Activated naive CD4-positive, alpha-beta T cell treated with anti-CD3 and anti-CD28 coated beads, Interleukin-2, amount 50 U/mL, for 24 hours (primary cell): ENCODE measurements around the gene PRRC2B.
"Not testable (repeated sequence)": the region's sequence is repeated elsewhere in the genome, so short reads cannot be mapped to it uniquely, and the experiment has no call there.

ENCODE experiments used
- H3K27ac Mint-ChIP-seq: one replicate; pipeline ENCODE4 v1.8.0; 2021; ENCODE audit warnings: mild to moderate bottlenecking, mixed read lengths
- H3K27me3 Mint-ChIP-seq: one replicate; pipeline ENCODE4 v1.8.0; 2021; ENCODE audit warnings: mixed read lengths
- H3K36me3 Mint-ChIP-seq: one replicate; pipeline ENCODE4 v1.8.0; 2021; ENCODE audit warnings: mixed read lengths
- H3K4me1 Mint-ChIP-seq: one replicate; pipeline ENCODE4 v1.8.0; 2021; ENCODE audit warnings: mixed read lengths
- H3K4me3 Mint-ChIP-seq: one replicate; pipeline ENCODE4 v1.8.0; 2021; ENCODE audit warnings: mild to moderate bottlenecking, mixed read lengths
- H3K9me3 Mint-ChIP-seq: one replicate; pipeline ENCODE4 v1.8.0; 2021; ENCODE audit warnings: mixed read lengths

The PRRC2B gene

DNA sequence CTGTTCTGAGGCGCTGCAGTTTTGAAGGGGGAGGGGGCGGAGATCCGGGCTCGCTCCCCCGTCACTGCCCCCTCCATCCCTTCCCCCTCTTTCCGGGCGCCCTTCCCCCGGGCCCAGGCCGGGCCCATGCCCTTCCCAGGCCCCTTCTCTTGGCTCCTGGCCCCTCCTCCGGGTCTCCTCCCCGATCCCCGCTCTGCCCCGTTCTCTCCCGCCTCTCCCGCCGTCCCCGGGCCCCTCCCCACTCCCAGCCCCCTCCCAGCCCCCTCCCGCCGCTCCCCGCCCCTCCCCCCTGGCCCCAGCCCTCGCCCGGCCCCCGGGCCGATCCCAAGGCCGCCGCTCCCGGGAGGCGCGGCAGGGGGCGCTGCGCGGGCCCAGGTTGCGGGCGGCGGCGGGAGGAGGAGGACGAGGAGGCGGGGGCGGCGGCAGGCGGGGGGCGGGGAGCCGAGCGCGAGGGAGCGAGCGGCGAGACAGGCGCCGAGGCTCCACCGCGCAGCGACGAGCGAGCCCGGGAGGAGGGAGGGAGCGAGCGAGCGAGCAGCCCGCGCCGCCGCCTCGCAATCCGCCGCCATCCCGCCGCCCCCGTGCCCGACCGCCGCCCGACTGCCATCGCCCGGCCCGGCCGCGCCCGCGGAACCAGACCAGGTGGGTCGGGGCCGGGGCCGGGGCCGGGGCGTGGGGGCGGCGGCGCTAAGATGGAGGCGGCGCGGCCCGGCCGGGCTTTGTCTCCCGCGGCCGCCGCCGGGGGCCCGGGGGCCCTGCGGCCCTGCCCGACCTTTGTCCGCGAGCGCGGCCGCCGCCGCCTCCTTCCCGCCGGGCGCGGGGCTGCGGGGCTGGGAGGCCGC lies at the start of gene PRRC2B:
TSS of gene PRRC2B (plus strand) at position 465 of the 842 bp plus-strand sequence. CDS start 36,059 bp downstream, outside the sequence.
- Mint-ChIP-seq H3K36me3 (no peaks in the 10 kb centered on the region), H3K9me3 (no peaks in the 10 kb centered on the region), H3K27ac (peak within 1 kb of the TSS; percentile 92), H3K4me1 (peaks cover 49% of the 10 kb centered on the region), H3K4me3 (peak within 1 kb of the TSS; percentile 89), H3K27me3 (no peaks in the 10 kb centered on the region)

DNA sequence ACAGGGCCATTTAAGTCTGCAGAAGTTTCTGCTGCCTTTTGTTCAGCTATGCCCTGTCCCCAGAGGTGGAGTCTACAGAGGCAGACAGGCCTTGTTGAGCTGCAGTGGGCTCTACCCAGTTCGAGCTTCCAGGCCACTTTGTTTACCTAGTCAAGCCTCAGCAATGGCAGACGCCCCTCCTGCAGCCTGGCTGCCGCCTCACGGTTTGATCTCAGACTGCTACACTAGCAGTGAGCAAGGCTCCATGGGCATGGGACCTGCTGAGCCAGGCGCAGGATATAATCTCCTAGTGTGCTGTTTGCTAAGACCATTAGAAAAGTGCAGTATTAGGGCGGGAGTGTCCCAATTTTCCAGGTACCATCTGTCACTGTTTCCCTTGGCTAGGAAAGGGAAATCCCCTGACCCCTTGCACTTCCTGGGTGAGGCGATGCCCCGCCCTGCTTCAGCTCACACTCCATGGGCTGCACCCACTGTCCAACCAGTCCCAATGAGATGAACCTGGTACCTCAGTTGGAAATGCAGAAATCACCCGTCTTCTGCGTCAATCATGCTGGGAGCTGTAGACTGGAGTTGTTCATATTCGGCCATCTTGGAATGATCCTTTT lies 48.9 kb upstream of the PRRC2B start:
- H3K36me3 Mint-ChIP-seq, H3K27me3 Mint-ChIP-seq, H3K4me3 Mint-ChIP-seq, H3K4me1 Mint-ChIP-seq, H3K9me3 Mint-ChIP-seq: not testable (repeated sequence)
- H3K27ac Mint-ChIP-seq = peak overlapping the region; percentile 46

DNA sequence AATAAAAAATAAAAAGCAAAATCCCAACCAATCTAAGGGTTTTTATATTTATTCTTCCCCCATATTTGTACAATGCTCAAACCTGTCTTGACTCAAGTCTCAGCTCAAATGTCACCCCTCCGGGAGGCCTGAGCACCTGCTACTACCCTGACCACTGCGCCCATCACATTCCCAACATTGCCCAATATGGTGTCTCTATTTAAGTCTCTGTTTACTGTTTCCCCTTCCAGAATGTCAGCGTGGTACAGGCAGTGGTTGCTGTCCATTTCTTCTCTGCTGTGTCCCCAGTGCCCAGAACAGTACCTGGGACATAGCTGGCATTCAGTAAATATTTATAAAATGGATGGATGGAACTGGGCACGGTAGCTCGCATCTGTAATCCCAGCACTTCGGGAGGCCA lies 47.3 kb upstream of the PRRC2B start:
- H3K36me3 Mint-ChIP-seq = no peaks in the 10 kb centered on the region
- H3K27ac Mint-ChIP-seq = no peak overlapping the region
- H3K27me3 Mint-ChIP-seq = peaks cover 2% of the 10 kb centered on the region
- peaks cover 7% of the 10 kb centered on the region for H3K4me1 Mint-ChIP-seq
- no peak overlapping the region for H3K4me3 Mint-ChIP-seq
- no peaks in the 10 kb centered on the region for H3K9me3 Mint-ChIP-seq

- Mint-ChIP-seq H3K36me3 (no peaks in the 10 kb centered on the region), H3K4me1 (peaks cover 7% of the 10 kb centered on the region), H3K4me3 (no peak overlapping the region), H3K9me3 (no peaks in the 10 kb centered on the region), H3K27me3 (peaks cover 2% of the 10 kb centered on the region), H3K27ac (no peak overlapping the region)
Observed at GRCh38 chr9:131347376-131348020, 46.4 kb upstream of the PRRC2B start.

DNA sequence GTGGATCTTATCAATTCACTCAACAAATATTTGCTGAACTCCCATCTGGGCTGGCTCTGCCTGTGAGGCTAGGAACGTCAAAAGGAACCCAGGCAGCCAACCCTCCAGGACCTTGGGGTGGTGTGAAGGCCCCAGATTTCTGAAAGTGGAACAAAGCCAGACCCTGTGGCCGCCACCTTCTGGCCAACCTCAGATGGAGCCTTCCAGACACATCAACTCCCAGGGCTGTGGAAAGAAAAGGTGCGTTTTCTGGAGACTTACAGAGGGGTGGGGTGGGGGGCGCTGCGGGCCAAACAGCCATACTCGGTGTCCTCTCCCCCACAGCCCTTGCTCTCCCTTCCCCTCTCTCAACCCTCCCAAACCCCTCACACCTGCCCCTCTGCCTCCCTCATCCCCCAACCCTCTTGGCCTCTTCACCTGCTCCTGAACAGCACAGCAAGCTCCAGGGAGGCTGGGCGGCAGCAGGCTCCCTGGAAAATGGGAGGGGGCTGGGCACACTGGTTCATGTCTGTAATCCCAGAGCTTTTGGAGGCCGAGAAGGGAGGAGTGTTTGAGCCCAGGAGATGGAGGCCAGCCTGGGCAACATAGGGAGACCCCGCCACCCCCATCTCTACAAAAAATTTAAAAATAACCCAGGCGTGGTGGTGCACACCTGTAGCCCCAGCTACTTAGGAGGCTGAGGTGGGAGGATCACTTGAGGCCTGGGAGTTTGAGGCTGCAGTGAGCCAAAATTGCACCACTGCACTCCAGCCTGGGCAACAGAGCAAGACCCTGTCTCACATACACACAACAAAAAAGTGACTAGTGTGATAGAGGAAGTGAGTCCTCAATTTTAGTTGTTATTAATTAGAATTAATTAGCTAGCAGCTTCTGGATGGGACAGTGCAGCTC lies 45.0 kb upstream of the PRRC2B start:
- Mint-ChIP-seq H3K9me3 (no peaks in the 10 kb centered on the region), H3K4me1 (peaks cover 7% of the 10 kb centered on the region), H3K27ac (no peak overlapping the region), H3K36me3 (no peaks in the 10 kb centered on the region), H3K4me3 (no peak overlapping the region), H3K27me3 (no peaks in the 10 kb centered on the region)

- no peaks in the 10 kb centered on the region for H3K27me3 Mint-ChIP-seq
- no peak overlapping the region for H3K4me3 Mint-ChIP-seq
- no peak overlapping the region for H3K27ac Mint-ChIP-seq
- H3K9me3 Mint-ChIP-seq = no peaks in the 10 kb centered on the region
- no peaks in the 10 kb centered on the region for H3K36me3 Mint-ChIP-seq
- H3K4me1 Mint-ChIP-seq = peaks cover 7% of the 10 kb centered on the region
Observed at GRCh38 chr9:131349522-131349880, 44.4 kb upstream of the PRRC2B start.

DNA sequence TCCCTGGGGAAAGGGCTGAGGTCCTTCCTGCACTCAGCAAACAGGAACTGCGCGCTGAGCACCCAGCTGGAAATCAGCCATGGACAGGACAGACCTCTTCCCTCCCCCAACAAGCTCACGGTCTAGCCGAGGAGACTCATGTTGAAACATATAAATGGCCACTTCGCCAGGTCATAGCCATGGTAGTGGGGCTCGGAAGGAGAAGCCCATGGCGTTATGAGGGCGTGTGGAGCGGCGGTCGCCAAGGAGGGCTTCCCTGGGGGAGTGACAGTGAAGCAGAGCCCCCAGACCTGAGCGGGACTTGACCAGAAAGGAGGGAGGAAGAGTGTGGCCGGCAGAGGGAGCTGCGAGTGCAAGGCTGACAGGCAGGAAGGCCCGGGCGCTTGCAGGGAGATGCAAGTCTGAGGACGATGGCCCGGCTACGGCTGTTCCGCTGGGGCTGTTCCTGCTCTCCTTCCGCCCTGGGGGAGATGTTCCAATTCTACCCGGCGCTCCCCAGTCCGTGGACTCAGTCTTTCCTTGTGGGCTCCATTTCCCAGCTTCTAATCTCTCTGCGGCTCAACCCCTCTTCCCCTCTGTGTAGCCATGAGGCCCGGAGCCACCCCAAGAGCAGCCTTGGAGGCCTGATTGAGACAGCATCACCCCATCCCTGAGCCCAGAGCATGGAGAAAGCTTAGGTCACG lies 43.9 kb upstream of the PRRC2B start:
- H3K27me3 Mint-ChIP-seq = no peaks in the 10 kb centered on the region
- H3K9me3 Mint-ChIP-seq = no peaks in the 10 kb centered on the region
- H3K4me1 Mint-ChIP-seq = peaks cover 7% of the 10 kb centered on the region
- H3K36me3 Mint-ChIP-seq = no peaks in the 10 kb centered on the region
- H3K4me3 Mint-ChIP-seq = no peak overlapping the region
- no peak overlapping the region for H3K27ac Mint-ChIP-seq

DNA sequence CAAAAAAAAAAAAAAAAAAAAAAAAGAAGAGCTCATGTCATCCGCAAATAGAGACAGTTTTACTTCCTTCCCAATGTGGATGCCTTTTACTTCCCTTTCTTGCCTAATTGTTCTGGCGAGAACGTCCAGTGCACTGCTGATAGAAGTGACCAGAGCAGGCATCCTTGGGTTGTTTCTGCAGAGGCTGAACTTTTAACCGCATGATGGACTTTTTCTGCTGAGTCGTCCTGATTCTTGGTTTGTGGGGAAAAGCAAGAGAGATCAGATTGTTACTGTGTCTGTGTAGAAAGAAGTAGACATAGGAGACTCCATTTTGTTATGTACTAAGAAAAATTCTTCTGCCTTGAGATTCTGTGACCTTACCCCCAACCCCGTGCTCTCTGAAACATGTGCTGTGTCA lies 37.4 kb upstream of the PRRC2B start:
- H3K4me1 Mint-ChIP-seq = peaks cover 24% of the 10 kb centered on the region
- H3K27ac Mint-ChIP-seq, H3K36me3 Mint-ChIP-seq, H3K27me3 Mint-ChIP-seq, H3K4me3 Mint-ChIP-seq, H3K9me3 Mint-ChIP-seq: not testable (repeated sequence)

- Mint-ChIP-seq H3K27ac (peak overlapping the region; percentile 41), H3K27me3 (no peaks in the 10 kb centered on the region), H3K4me1 (peaks cover 33% of the 10 kb centered on the region), H3K36me3 (no peaks in the 10 kb centered on the region), H3K9me3 (no peaks in the 10 kb centered on the region), H3K4me3 (peak overlapping the region; percentile 68)
Observed at GRCh38 chr9:131358556-131358955, 35.3 kb upstream of the PRRC2B start.

DNA sequence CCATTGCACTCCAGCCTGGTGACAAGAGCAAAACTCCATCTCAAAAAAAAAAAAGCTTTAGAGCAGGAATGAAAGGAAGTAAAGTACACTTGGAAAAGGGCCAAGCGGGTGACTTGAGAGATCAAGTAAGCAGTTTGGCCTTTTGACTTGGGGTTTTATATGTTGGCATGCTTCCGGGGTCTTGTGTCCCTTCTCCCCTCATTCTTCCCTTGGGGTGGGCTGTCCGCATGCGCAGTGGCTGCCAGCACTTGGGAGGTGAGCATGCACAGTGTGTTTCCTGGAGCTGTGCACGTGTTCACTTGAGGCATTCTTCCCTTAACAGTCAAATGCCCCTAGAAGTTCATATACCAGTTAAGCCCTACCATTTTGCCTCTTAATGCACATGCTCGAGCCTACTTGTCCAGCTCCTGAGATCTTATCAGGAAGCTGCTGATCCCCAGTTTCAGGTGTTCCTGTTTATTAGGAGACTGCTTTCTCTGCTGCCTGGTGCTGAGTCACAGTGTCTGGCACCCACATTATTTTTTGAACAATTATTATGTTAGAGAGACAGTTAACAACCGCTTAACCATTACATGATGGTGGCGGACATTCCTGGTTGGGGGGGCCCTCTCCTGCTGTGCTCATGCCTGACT lies 32.6 kb upstream of the PRRC2B start:
- H3K4me1 Mint-ChIP-seq = peaks cover 34% of the 10 kb centered on the region
- H3K27ac Mint-ChIP-seq = peak overlapping the region; percentile 83
- H3K36me3 Mint-ChIP-seq = no peaks in the 10 kb centered on the region
- peak overlapping the region; percentile 54 for H3K4me3 Mint-ChIP-seq
- H3K9me3 Mint-ChIP-seq = no peaks in the 10 kb centered on the region
- H3K27me3 Mint-ChIP-seq = no peaks in the 10 kb centered on the region

- Mint-ChIP-seq H3K4me3 (no peak overlapping the region), H3K4me1 (peaks cover 17% of the 10 kb centered on the region), H3K27ac (peak overlapping the region; percentile 74), H3K9me3 (no peaks in the 10 kb centered on the region), H3K27me3 (no peaks in the 10 kb centered on the region), H3K36me3 (no peaks in the 10 kb centered on the region)
Observed at GRCh38 chr9:131365546-131365945, 28.3 kb upstream of the PRRC2B start.

- Mint-ChIP-seq H3K9me3 (no peaks in the 10 kb centered on the region), H3K4me1 (peaks cover 9% of the 10 kb centered on the region), H3K27me3 (no peaks in the 10 kb centered on the region), H3K27ac (no peak overlapping the region), H3K4me3 (no peak overlapping the region), H3K36me3 (no peaks in the 10 kb centered on the region)
Observed at GRCh38 chr9:131366761-131367401, 27.0 kb upstream of the PRRC2B start.

GRCh38 chr9:131367450-131367849 lies 26.4 kb upstream of the PRRC2B start:
- Mint-ChIP-seq H3K4me1 (peaks cover 15% of the 10 kb centered on the region), H3K27ac (no peak overlapping the region), H3K27me3 (no peaks in the 10 kb centered on the region)

DNA sequence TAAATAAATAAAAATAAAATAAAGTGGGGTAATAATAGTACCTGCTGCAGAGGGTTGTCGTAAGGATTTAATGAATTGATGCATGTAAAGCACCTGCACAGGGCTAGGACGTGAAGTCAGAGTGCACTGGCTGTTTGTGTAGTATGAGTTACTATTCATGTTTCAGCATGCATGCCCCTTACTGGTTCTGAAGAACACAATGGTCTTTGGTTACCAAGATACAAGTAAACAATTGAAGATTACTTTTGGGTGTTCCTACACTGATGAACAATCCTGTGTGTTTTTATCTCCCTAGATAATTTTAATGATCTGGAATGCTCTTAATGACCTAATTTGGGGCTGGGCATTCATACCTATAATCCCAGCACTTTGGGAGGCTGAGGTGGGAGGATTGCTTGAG lies 23.2 kb upstream of the PRRC2B start:
- Mint-ChIP-seq H3K9me3 (no peaks in the 10 kb centered on the region), H3K36me3 (no peaks in the 10 kb centered on the region), H3K4me3 (no peak overlapping the region), H3K27me3 (no peaks in the 10 kb centered on the region), H3K4me1 (peaks cover 16% of the 10 kb centered on the region), H3K27ac (no peak overlapping the region)

More at GRCh38 chr9:131367450-131367849, 26.4 kb upstream of the PRRC2B start:
- no peaks in the 10 kb centered on the region for H3K9me3 Mint-ChIP-seq
- H3K36me3 Mint-ChIP-seq = no peaks in the 10 kb centered on the region
- H3K4me3 Mint-ChIP-seq = no peak overlapping the region
